Nephron (organoid): ENCODE data around the gene CDH23.

Source experiments
- H3K27ac Mint-ChIP-seq, 3 experiments: 2 replicates each; pipeline ENCODE4 v1.8.0; 2020; ENCODE audit warnings: mixed read lengths in 3 of 3, mild to moderate bottlenecking in 2 of 3, moderate library complexity in 1 of 3
- H3K27me3 Mint-ChIP-seq: 2 replicates; pipeline ENCODE4 v1.8.0; 2021; ENCODE audit warnings: low read depth, mild to moderate bottlenecking, moderate library complexity, mixed read lengths
- H3K36me3 Mint-ChIP-seq: 2 replicates; pipeline ENCODE4 v1.8.0; 2020; ENCODE audit warnings: low read depth, mixed read lengths
- H3K4me1 Mint-ChIP-seq: 2 replicates; pipeline ENCODE4 v1.8.0; 2020; ENCODE audit warnings: mixed read lengths
- H3K4me3 Mint-ChIP-seq, 3 experiments: 2 replicates each; pipeline ENCODE4 v1.8.0; 2020; ENCODE audit warnings: mild to moderate bottlenecking in 3 of 3, mixed read lengths in 3 of 3, moderate library complexity in 2 of 3
- H3K9me3 Mint-ChIP-seq: 2 replicates; pipeline ENCODE4 v1.8.0; 2020; ENCODE audit warnings: mixed read lengths
- TF ChIP-seq, protein P1 (sequence below), 3 experiments: fragments of 200-600 bp; sonication (generic); IDR thresholded peaks; one replicate each; pipeline ENCODE4 v1.5.0; 2021; ENCODE audit warnings: antibody characterized with exemption in 3 of 3; ENCODE audit not compliant: unreplicated experiment in 3 of 3

The CDH23 gene

DNA sequence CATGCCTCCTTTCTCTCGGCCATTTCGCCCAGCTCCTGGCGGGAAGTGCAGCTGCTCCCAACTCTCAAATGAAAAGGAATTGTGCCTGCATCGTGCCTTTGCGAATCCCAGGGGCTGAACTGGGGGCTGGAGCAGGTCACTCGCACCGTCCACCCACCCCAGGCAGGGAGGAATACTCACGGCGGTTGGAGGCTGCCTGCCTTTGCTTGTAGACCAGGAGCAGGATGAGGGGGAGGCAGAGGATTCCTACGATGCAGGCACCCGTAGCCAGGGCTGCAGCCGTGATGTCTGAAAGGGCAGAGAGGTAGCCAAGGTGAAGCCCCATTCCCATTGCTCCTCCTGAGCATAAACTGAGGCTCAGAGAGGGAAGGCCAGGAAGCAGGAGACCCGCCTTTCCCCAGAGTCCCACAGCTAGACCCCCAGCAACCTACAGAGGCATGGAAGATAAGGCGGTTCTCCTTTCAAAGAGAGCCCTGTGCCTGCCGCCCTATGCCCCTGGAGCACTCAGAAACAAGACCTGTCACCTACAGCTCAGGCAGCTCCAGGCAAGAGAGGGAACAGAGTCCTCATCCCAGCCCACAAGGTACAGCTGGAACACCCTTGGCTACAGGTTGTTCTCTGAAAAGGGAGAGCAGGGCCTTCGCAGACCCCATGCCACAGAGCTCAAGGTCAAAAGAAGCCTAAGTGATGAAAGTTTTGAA lies 358.6 kb downstream of the CDH23 start:
- Mint-ChIP-seq H3K4me1 (peaks cover 31% of the 10 kb centered on the region), H3K4me3 (no peak overlapping the region), H3K27me3 (no peaks in the 10 kb centered on the region), H3K9me3 (no peaks in the 10 kb centered on the region), H3K36me3 (no peaks in the 10 kb centered on the region), H3K27ac (no peak overlapping the region)
- TF ChIP-seq, protein P1, sequence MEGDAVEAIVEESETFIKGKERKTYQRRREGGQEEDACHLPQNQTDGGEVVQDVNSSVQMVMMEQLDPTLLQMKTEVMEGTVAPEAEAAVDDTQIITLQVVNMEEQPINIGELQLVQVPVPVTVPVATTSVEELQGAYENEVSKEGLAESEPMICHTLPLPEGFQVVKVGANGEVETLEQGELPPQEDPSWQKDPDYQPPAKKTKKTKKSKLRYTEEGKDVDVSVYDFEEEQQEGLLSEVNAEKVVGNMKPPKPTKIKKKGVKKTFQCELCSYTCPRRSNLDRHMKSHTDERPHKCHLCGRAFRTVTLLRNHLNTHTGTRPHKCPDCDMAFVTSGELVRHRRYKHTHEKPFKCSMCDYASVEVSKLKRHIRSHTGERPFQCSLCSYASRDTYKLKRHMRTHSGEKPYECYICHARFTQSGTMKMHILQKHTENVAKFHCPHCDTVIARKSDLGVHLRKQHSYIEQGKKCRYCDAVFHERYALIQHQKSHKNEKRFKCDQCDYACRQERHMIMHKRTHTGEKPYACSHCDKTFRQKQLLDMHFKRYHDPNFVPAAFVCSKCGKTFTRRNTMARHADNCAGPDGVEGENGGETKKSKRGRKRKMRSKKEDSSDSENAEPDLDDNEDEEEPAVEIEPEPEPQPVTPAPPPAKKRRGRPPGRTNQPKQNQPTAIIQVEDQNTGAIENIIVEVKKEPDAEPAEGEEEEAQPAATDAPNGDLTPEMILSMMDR (IDR thresholded peaks at IDR 0.05; ENCODE audit: unreplicated experiment in 3 of 3) = no peak

DNA sequence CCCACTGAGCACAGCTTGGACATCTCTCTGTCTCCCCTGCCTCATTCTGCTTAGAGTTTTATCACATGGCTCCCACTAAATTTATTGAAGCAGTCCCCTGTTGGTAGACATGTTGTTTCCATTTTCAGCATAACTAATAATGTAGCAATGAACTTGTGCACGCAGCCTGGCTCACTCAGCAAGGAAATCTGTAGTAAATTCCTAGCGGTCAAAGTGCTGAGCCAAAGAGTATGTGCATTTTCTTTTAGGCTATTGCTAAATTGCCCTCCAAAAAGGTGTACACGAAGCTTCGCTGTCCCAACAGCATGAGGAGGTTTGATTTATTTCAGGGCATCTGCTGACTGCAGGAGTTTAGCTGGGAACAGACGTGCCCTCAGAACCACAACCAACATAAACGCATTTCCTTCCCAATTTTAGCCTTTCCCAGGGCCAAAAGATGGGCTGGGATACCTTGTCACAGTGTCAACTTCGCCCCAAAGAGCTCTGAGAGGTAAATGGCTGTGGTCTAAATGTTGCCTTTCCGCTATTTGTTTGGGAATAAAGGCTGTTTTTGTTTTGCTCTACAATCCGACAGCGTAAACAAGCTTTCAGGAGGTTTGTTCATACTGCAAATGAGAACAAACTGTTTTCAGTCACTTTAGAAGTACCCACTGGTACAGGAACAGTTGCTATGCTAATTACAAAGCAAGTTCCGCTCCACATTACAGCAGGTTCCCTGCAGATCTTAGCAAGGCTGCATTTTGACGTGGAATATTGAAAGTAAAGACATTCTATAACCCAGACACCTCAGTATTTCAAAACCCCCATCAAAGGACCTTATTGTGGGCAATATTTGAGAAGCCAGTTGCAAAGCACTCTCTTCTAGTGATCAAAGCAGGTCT lies 359.8 kb downstream of the CDH23 start:
- peaks cover 4% of the 10 kb centered on the region for H3K27me3 Mint-ChIP-seq
- H3K4me3 Mint-ChIP-seq = peak overlapping the region in 1 of 3 experiments; percentile 17
- H3K36me3 Mint-ChIP-seq = no peaks in the 10 kb centered on the region
- no peaks in the 10 kb centered on the region for H3K9me3 Mint-ChIP-seq
- peaks cover 28% of the 10 kb centered on the region for H3K4me1 Mint-ChIP-seq
- TF ChIP-seq, protein P1 (IDR thresholded peaks at IDR 0.05; ENCODE audit: unreplicated experiment in 3 of 3) = no peak
- H3K27ac Mint-ChIP-seq = peak overlapping the region; percentile 15 to 51 (median 44)

DNA sequence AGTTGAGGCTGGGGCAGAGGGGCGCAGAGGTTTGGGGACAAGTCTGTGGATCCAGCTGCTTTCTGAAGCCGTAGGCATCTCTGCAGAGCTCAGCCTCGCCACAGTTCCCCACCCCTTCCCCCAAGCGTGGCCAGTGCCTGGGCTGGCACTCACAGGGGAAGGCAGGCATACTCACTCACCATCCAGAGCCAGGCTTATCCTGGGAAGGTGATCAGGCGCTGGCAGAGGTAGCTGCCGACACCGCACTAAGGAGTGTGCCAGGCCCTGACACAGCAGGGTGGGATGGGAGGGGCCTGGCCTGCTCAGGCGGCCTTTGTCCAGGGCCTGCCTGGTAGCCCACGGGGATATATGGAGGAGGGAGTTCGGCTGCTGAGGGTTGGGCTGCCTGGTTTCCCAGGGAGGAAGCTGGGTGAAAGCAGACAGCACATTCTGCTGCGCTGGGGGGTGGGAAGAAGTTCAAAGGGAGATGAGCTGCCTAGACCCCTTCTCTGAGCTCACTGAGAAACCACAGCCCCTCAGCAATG lies 360.7 kb downstream of the CDH23 start:
- TF ChIP-seq, protein P1 (IDR thresholded peaks at IDR 0.05; ENCODE audit: unreplicated experiment in 3 of 3) = no peak
- H3K4me1 Mint-ChIP-seq = peaks cover 28% of the 10 kb centered on the region
- H3K27me3 Mint-ChIP-seq = peaks cover 7% of the 10 kb centered on the region
- H3K36me3 Mint-ChIP-seq = no peaks in the 10 kb centered on the region
- H3K27ac Mint-ChIP-seq = peak overlapping the region in 1 of 3 experiments; percentile 23
- H3K9me3 Mint-ChIP-seq = no peaks in the 10 kb centered on the region
- H3K4me3 Mint-ChIP-seq = no peak overlapping the region

DNA sequence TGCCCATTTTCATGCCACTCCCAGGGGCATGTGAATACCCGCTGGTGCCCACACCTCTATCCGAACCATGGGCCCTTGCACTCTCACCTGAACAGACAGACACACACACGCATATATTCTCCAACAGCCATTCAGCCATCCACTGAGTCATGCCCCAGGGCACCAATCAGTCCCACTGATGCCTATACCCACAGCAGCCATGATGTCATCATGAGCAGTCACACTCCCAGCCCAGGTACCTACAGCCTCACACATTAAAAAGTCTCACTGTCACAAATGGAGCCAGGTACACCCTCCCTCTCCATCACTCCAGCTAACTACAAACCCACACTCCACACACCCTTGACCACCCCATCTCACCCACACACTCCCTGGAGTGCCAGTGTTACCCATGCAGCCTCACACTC lies 364.4 kb downstream of the CDH23 start:
- Mint-ChIP-seq H3K27ac (no peak overlapping the region), H3K27me3 (peaks cover 18% of the 10 kb centered on the region), H3K4me3 (no peak overlapping the region), H3K9me3 (no peaks in the 10 kb centered on the region), H3K4me1 (peaks cover 25% of the 10 kb centered on the region), H3K36me3 (no peaks in the 10 kb centered on the region)
- TF ChIP-seq, protein P1 (IDR thresholded peaks at IDR 0.05; ENCODE audit: unreplicated experiment in 3 of 3) = no peak

DNA sequence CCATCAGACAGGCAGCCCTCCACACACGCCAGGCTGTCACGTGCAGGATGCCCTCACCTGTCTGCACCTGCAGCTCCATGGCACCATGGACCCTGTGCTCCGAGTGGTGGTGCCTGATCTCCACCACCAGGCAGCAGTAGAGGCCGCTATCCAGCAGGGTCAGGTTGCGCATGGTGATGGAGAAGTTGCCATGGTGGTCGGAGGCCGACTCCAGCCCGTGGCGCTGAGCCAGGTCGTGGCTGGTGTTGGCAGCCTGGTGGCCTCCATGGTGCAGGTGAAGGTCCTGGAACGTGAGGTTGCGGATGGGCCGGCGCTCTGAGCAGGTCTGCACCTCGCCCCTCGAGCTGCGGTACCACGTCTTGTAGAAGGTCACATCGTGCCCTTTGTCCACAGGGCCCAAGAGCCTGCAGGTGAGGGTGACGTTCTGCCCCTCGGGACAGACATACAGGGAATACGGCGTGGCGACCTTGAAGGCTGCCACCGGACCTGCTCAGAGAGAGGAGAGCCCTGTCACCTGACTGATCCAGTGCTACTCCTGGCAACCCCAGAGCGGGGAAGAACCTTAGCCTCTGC lies 364.9 kb downstream of the CDH23 start:
- Mint-ChIP-seq H3K4me3 (no peak overlapping the region), H3K9me3 (no peaks in the 10 kb centered on the region), H3K36me3 (no peaks in the 10 kb centered on the region), H3K27ac (no peak overlapping the region), H3K4me1 (peaks cover 23% of the 10 kb centered on the region), H3K27me3 (peaks cover 18% of the 10 kb centered on the region)
- TF ChIP-seq, protein P1 (IDR thresholded peaks at IDR 0.05; ENCODE audit: unreplicated experiment in 3 of 3) = no peak
